Parathyroid adenoma (tissue), 2 donors: ENCODE measurements around the gene CTBP2.

Experiments
- H2AFZ ChIP-seq: fragments of 300-600 bp; sonication (generic); one replicate; pipeline ENCODE4 v1.7.0; 2017; ENCODE audit warnings: antibody characterized with exemption, mild to moderate bottlenecking
- H3K27ac ChIP-seq: fragments of 300-600 bp; sonication (generic); one replicate; pipeline ENCODE4 v1.7.0; 2017
- H3K27me3 ChIP-seq: fragments of 300-600 bp; sonication (generic); one replicate; pipeline ENCODE4 v1.7.0; 2017; ENCODE audit warnings: low read length; ENCODE audit not compliant: control insufficient read depth, insufficient read depth
- H3K36me3 ChIP-seq: fragments of 300-600 bp; sonication (generic); one replicate; pipeline ENCODE4 v1.7.0; 2017; ENCODE audit warnings: low read length; ENCODE audit not compliant: control insufficient read depth, insufficient read depth
- H3K4me1 ChIP-seq: fragments of 300-600 bp; sonication (generic); one replicate; pipeline ENCODE4 v1.7.0; 2017; ENCODE audit warnings: control low read depth
- H3K4me2 ChIP-seq: fragments of 300-600 bp; sonication (generic); one replicate; pipeline ENCODE4 v1.7.0; 2017; ENCODE audit warnings: low read length
- H3K4me3 ChIP-seq: fragments of 300-600 bp; sonication (generic); one replicate; pipeline ENCODE4 v1.7.0; 2017; ENCODE audit warnings: low read depth, low read length
- H3K79me2 ChIP-seq: fragments of 300-600 bp; sonication (generic); one replicate; pipeline ENCODE4 v1.7.0; 2017; ENCODE audit warnings: control low read depth
- H3K9ac ChIP-seq: fragments of 300-600 bp; sonication (generic); one replicate; pipeline ENCODE4 v1.7.0; 2017; ENCODE audit warnings: mild to moderate bottlenecking
- H3K9me3 ChIP-seq: fragments of 300-600 bp; sonication (generic); one replicate; pipeline ENCODE4 v1.7.0; 2017; ENCODE audit warnings: low read length; ENCODE audit not compliant: control insufficient read depth
- TF ChIP-seq, protein P1 (sequence below): fragments of 300-600 bp; sonication (generic); IDR thresholded peaks from one replicate; pipeline ENCODE4 v1.7.0; 2017; ENCODE audit warnings: antibody characterized with exemption, mild to moderate bottlenecking
- donor health status: primary hyperparathyroidism.

CTBP2 gene

DNA sequence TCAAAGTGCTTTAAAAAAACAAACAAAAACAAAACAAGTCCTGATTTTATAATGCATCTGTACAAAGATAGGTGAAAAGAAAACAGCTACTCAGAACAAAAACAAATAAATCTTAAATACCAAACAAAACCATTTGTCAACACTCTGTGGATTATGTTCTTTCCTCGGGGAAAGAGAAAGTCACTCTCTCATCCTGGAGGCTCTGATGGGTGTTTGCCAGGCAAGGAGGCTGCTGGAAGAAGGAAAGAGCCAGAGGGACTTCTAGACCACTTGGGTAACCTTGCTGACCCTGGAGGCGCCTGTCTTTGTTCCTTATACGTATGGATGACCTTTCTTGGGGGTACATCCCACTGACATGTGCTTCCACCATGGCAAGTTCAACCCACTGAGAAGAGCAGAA is 125.7 kb downstream of the CTBP2 start:
- Histone ChIP-seq H3K4me3 (no peak overlapping the region), H3K79me2 (peaks cover 58% of the 10 kb centered on the region), H3K9me3 (no peaks in the 10 kb centered on the region), H3K4me1 (no peaks in the 10 kb centered on the region), H2AFZ (no peak overlapping the region), H3K27me3 (no peaks in the 10 kb centered on the region), H3K9ac (no peak overlapping the region), H3K4me2 (no peak overlapping the region), H3K36me3 (no peaks in the 10 kb centered on the region), H3K27ac (no peak overlapping the region)
- TF ChIP-seq, protein P1, sequence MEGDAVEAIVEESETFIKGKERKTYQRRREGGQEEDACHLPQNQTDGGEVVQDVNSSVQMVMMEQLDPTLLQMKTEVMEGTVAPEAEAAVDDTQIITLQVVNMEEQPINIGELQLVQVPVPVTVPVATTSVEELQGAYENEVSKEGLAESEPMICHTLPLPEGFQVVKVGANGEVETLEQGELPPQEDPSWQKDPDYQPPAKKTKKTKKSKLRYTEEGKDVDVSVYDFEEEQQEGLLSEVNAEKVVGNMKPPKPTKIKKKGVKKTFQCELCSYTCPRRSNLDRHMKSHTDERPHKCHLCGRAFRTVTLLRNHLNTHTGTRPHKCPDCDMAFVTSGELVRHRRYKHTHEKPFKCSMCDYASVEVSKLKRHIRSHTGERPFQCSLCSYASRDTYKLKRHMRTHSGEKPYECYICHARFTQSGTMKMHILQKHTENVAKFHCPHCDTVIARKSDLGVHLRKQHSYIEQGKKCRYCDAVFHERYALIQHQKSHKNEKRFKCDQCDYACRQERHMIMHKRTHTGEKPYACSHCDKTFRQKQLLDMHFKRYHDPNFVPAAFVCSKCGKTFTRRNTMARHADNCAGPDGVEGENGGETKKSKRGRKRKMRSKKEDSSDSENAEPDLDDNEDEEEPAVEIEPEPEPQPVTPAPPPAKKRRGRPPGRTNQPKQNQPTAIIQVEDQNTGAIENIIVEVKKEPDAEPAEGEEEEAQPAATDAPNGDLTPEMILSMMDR = no peak

DNA sequence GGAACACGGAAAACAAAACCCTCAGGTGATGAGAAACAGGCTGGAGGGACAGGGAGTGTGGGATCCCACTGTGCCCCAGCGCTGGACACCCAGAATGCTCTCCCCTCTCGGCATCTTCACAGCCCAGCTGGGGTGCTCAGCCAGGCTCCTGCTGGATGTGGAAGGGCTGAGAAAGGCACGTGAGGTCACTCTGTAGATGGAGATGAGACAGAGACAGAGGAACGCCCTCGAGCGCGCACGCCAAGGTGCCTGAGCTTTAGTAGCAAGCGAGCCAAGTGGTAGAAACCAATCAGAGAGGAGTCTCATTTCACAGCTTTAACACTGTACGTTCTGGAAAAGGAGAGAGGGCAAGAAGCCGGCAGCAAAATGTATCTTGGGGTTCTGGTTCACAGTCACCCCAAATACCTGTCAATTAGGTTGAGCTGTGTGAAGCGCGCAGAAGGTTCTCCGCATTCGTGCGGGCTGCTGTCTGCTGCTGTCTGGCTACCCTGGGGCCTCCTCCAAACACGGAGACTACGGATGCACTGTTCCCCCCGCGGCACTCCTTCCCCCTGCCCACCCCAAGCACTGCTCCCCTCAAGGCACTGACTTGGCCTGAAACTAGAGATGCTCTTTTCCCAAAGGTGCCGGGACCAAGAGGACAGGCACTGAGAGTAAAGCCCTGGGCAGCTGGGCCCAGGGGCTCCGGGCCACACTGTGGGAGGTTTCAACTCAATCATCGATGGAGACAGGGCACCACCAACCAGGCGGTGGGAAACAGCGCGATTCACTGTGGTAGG is 127.0 kb downstream of the CTBP2 start:
- Histone ChIP-seq H3K4me2 (no peak overlapping the region), H3K9me3 (no peaks in the 10 kb centered on the region), H3K27me3 (no peaks in the 10 kb centered on the region), H3K27ac (no peak overlapping the region), H3K4me1 (no peaks in the 10 kb centered on the region), H3K79me2 (peaks cover 45% of the 10 kb centered on the region), H3K9ac (no peak overlapping the region), H2AFZ (no peak overlapping the region), H3K4me3 (no peak overlapping the region), H3K36me3 (no peaks in the 10 kb centered on the region)
- TF ChIP-seq, protein P1 = no peak

DNA sequence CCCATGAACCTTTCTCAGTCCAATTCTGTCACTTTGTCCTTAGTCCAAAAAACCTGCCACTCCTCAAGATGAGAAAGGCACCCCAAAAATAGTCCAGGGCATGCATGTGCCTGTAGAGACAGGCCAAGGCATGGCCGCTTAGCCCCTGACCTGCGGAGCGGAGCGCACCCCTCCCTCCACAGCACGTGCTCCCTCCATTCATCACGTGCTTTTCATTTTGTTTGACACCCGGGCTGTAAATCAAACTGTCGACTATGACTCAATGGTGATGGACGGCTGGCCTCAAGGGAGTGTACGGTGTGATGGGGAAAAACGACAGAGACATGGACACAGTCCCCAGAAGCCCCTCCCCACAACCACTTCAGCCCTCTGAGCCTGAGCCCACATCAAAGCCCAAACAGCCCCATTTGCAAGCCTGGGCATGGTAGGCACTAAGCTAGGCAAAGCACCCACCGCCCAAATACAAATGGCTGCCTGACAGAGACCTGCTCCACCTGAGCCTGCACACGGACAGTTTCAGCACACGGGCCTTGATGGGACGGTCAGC is 127.8 kb downstream of the CTBP2 start:
- H3K9me3 ChIP-seq = no peaks in the 10 kb centered on the region
- H3K79me2 ChIP-seq = peaks cover 40% of the 10 kb centered on the region
- no peak overlapping the region for H3K9ac ChIP-seq
- no peaks in the 10 kb centered on the region for H3K4me1 ChIP-seq
- H3K36me3 ChIP-seq = no peaks in the 10 kb centered on the region
- no peak overlapping the region for H3K4me2 ChIP-seq
- no peak overlapping the region for H3K4me3 ChIP-seq
- TF ChIP-seq, protein P1 = no peak
- H3K27me3 ChIP-seq = no peaks in the 10 kb centered on the region
- H2AFZ ChIP-seq = no peak overlapping the region
- no peak overlapping the region for H3K27ac ChIP-seq

DNA sequence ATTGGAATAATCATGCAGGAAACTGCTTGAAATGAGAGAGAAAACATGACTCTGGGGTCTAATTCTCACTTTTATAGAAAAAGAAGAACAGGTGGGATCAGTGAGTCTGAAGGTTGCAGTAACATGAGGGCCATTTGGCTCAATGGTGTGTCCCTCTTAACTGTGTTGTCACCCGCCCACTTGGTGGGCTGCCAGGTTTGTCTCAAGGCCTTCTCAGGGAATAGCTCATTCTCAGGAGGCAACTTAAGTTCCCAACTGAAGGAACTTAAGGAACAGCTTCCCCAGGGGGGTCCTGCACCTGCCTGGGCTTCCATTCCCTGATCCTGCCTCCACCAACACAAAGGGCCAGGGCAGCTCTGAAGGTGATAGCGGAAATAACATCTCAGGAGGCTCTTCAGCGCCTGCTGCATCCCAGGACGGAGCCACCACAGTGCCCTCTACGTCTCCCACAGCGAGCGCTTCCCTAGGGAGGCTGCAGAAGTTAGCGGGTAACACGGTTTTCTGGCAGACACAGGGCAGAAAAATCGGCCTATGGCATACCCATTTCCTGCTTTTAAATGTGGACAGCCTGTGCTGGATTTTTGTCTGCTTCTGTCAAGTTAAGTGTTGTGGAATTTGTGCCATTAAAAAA is 129.7 kb downstream of the CTBP2 start:
- H3K9ac ChIP-seq = no peak overlapping the region
- no peak overlapping the region for H2AFZ ChIP-seq
- H3K36me3 ChIP-seq = no peaks in the 10 kb centered on the region
- no peak overlapping the region for H3K27ac ChIP-seq
- H3K4me1 ChIP-seq = no peaks in the 10 kb centered on the region
- no peaks in the 10 kb centered on the region for H3K27me3 ChIP-seq
- H3K79me2 ChIP-seq = peaks cover 34% of the 10 kb centered on the region
- H3K9me3 ChIP-seq = no peaks in the 10 kb centered on the region
- no peak overlapping the region for H3K4me2 ChIP-seq
- TF ChIP-seq, protein P1 = no peak
- H3K4me3 ChIP-seq = no peak overlapping the region
